Activated CD4-positive, alpha-beta T cell treated with anti-CD3 and anti-CD28 coated beads for 48 hours (primary cell): ENCODE data around the gene CBX2.
"Not testable (repeated sequence)": the region's sequence is repeated elsewhere in the genome, so short reads cannot be mapped to it uniquely, and the experiment has no call there.

Source experiments
- DNase-seq: peaks from one replicate; pipeline ENCODE4 v3.0.0-alpha.2; 2020

The CBX2 gene

GRCh38 chr17:79772726-79773125 lies 5.2 kb upstream of the CBX2 start:
- DNase-seq, result not testable (repeated sequence)

DNA sequence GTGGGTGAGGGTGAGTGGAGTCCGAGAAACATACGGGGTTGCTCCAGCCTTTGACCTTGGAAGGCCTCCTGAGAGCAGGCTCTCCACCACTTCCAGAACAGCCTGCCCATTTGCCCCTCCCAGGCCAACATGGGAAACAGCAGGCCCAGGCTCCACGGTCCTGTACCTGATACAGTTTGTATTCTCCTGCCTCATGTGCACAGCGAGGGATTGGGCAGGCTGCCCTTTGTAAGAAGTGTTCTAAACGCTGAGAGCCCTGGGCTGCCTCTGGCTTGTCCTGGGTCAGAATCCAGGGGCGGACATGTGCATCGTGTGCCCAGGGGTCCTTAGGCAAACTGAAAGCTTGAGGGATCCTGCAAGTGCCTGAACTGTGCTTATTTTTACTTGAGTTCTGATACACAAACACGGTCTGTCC lies 3.4 kb upstream of the CBX2 start:
- no peak for DNase-seq

GRCh38 chr17:79775632-79776031 lies 2.3 kb upstream of the CBX2 start:
- DNase-seq, result no peak

GRCh38 chr17:79776376-79777119 lies 1.4 kb upstream of the CBX2 start:
- no peak for DNase-seq

- peak; percentile 29 for DNase-seq
These were observed 641 bp upstream of the CBX2 start for GRCh38 chr17:79777120-79777893.

- peak; percentile 28 for DNase-seq
These were observed 646 bp downstream of the CBX2 start for GRCh38 chr17:79778504-79779083.

DNA sequence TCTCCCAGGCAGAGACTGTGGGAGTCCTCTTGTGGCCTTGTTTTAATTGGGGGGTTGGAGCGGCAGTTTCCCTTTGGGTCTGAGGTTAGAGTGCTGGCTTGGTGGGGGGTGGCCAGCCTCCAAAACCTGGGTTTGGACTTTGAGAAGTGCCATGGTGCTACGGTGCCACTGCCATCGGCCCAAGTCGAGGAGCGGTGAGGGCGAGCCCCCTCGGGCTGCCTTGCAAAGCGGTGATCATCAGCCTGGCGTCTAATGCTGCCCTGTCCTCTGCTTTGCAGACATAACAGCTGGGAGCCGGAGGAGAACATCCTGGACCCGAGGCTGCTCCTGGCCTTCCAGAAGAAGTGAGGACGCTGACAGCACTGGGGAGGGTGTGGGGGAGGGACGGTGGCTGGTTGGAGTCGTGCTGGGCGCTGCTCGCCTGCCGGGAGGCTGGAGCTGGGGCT lies 1.2 kb downstream of the CBX2 start:
- no peak for DNase-seq

- no peak for DNase-seq
These were observed 1.9 kb downstream of the CBX2 start for GRCh38 chr17:79779661-79780365.

- no peak for DNase-seq
These were observed 3.2 kb downstream of the CBX2 start for GRCh38 chr17:79781012-79781650.

DNA sequence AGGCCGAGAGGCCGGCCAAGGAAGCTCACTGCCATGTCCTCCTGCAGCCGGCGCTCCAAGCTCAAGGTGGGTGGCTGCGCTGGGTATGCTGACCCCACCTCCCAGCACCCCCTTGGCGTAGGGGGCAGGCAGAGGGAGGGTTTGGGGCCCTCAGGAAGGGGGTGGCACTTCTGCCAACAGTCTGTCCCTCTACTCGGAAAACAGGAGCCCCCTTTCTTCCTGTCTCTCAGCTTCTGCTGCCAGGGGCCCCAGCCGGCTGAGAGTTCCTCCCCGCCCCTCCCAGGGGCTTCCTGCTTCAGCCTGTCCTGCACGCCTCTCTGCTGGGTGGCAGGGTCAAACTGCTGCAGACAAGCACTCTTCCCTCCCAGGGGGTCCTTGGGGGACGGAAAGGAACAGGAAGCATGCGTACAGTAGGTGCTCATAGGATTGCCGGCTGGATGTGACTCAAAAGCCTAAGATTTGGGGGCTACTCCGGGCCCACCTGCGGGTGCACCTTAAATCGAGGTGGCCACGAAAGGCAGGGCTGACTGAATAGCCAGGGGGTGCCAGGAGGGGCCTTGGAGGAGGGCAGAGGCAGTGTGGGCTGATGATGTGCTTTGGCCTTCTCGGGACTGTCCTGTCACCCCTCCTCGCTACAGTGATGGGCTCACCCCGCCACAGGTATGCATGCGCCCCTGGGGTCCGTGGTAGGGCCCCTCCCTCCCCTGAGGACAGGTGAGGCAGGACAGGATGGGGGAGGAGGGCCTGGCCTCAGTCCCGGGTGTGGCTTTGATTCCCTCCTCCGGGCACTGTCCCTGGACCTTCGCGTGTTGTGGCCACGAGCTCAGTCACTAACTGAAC lies 4.0 kb downstream of the CBX2 start:
- DNase-seq, result no peak

DNA sequence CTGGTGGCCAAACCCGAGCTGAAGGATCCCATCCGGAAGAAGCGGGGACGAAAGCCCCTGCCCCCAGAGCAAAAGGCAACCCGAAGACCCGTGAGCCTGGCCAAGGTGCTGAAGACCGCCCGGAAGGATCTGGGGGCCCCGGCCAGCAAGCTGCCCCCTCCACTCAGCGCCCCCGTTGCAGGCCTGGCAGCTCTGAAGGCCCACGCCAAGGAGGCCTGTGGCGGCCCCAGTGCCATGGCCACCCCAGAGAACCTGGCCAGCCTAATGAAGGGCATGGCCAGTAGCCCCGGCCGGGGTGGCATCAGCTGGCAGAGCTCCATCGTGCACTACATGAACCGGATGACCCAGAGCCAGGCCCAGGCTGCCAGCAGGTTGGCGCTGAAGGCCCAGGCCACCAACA lies 5.9 kb downstream of the CBX2 start:
- no peak for DNase-seq

- no peak for DNase-seq
These were observed 6.5 kb downstream of the CBX2 start for GRCh38 chr17:79784353-79785016.

DNA sequence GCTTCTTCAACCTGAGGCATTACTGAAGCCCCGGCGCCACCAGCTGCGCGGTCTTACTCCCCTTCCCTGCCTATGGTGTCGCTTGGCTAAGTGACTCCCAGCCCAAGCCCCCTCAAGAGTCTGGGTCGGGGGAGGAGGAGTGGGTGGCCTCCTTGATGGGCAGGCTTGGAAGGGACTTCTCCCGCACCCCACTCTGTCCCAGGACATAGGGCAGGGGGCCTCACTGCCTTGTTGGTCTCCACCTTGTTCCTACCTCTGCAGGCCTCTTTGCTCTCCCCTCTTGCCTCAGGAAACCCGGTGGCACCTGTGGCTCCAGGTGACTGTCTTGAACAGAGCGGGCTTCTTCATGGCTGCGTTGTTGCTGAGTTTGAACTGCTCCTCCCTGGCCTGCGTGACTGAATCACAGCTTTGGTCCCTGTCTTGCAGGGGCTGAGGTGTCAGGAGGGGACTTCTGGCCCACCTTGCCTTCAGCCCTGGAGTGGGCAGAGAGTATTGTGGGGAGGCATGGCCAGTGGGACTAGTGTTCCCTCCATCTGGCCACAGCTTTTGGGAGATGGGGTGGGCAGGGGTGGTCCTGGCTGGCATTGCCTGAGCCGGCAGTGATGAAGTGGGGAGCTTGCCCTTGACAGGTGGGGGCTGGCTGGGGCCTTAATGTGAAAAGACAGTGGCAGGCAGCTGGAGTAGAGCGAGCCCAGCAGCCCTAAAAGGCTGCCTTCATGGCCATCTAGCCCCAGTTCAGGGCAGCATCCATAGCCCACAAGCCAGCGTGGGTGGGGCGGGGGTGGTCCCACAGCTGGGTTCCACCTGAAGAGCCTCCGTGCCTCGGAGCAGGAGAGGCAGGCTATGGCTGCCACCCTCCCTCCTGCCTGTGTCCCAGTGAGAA lies 7.3 kb downstream of the CBX2 start:
- DNase-seq, result no peak

DNA sequence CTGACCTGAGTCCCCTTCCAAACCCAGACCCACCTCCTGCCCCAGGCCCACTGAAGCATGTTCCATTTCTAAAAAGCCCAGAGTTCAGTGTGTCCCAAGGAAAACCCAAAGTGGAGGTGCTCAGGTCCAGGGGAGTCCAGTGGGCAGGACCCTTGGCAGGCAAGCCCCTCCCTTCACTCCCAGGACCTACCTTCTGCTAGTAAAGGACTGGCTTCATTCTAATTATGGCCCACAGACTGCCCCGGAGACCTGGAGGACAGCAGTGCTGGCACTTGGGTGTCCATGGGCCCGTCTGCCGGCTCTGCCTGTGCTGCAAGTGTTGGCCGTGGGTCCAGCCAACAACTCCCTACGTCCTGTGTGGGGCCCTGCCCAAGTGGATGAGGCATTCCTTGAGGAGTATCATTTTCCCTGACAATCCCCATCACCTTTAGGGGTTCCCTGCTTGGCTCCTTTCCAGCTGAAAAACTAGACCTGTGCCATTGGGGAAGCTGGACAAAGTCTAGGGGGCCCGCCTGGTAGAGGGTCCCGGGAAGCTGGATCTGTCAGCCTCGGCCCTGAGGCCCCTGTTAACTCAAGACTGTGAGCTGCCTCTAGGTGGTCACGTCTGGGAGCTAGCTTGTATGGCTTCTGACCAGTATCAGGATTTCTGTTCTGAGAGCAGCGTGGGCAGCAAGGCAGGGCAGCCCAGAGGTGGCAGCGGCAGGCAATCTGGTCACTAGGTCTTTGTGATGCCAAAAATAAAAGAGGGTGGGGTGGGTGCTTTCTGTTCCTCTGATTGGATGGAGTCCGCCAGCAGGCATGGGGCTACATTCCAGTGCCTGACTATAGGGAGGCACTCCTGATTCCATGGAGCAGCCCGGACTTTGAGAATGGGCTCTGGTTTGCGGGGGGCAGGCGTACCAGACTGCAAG lies 8.2 kb downstream of the CBX2 start:
- no peak for DNase-seq

GRCh38 chr17:79786930-79787643 lies 9.1 kb downstream of the CBX2 start:
- no peak for DNase-seq

GRCh38 chr17:79788455-79788854 lies 10.5 kb downstream of the CBX2 start:
- no peak for DNase-seq

DNA sequence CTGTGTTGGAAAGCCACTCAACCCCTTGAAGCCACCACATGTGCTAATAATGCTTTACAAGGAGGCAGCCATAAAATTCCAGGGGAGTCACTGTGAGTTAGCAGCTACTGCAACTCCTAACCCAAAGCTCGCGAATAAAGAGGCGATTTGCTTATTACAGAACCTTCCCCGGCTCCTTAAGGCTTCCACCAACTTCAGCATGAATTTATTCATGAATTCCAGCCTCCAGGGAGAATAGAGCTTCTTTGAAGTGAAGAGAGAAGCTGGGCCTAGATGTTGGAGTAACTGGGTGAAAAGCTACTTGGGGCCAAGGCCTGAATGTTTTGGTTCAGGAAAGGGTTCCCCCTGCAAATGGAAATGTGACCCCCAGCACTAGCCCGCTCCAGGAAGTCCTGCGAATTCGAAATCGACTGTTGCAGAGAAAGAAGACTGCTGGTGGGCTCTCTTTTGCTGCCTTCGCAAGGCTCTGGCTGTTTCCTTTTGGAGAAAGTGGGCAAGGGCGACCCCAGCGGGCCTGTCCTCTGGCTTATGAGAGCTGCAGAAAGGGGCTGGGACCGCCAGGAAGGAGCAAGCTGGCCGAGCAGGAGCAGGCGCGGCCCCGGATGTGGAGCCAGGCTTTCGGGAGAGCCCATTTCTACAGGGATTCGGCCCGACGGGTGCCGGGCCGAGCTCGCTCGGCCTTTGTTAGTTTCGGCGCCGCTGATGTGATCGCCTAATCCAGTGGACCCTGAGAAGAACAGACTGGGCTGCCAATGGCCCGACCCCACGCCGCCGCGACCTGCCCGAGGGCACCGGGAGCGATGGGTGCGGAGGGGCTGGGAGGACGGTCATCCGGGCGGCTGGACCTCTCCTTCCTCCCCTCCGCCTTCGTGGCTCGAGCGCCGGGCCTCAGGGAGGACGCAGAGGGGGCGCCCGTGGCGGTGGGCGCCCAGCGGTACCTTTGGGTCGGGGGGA lies 11.3 kb downstream of the CBX2 start:
- no peak for DNase-seq
